ENCODE data around the gene FOXJ2.
"Not testable (repeated sequence)": the region's sequence is repeated elsewhere in the genome, so short reads cannot be mapped to it uniquely, and the experiment has no call there.

FOXJ2 gene

DNA sequence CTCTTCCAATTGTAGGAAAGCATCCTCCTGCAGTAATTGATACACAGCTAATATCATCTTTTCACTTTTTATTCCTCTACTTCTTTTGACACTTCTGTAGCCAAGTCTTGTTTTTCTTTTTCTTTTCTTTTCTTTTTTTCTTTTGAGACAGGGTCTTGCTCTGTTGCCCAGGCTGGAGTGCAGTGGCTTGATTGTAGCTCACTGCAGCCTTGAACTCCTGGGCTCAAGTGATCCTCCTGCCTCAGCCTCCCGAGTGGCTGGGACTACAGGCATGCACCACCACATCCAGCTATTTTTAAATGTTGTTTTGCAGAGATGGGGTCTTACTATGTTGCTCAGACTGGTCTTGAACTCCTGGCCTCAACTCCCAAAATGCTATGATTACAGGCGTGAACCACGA lies 39.3 kb downstream of the FOXJ2 start:
- DNase-seq = not testable (repeated sequence)

DNA sequence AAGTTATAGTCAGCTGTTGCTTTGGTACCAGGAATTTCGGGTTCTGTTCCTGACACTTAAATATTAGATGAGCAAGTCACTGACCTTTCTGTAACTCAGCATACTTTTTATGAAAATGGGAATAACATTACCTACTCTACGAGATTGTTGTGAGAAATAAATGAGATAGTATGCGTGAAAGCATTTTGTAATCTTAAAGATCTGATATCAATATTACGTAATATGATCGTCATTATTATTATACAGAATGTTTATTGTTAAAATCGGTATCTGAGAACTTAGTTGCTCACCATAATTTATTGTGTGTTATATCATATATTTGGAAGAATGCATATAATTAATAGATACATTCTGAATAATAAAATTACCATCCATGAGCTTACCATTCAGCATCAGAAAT lies 43.4 kb downstream of the FOXJ2 start:
- no peak for DNase-seq

DNA sequence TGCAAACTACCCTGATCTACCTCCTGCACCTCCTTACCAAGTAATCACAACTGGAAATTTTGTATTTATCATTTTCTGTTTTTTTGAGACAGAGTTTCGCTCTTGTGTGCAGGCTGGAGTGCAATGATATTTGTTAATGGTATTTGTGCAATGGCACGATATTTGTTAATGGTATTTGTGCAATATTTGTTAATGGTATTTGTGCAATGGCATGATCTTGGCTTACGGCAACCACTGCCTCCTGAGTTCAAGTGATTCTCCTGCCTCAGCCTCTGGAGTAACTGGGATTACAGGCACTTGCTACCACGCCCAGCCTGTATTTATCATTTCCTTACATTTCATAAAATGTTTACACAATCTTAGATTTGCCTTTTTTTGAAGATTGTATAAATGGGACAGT lies 43.9 kb downstream of the FOXJ2 start:
- DNase-seq = no peak

DNA sequence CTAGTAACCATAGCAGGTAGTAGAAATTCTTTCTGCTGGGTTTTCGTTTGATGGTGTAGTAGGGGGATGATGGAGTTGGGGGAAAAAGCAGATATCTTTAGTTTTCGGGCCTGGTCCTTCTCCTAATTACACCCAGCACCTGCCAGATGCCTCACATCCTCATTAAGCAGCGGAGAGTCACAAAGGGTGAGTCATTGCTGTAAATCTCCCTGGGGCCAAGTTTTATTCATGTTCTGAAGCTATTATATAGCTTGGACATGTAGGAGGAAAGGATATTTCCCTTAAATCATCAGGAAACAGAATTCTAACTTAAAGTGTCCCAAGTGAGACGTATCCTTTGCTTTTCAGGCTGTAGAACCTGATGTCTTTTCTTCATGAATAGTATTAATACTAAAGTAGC lies 44.7 kb downstream of the FOXJ2 start:
- no peak for DNase-seq

DNA sequence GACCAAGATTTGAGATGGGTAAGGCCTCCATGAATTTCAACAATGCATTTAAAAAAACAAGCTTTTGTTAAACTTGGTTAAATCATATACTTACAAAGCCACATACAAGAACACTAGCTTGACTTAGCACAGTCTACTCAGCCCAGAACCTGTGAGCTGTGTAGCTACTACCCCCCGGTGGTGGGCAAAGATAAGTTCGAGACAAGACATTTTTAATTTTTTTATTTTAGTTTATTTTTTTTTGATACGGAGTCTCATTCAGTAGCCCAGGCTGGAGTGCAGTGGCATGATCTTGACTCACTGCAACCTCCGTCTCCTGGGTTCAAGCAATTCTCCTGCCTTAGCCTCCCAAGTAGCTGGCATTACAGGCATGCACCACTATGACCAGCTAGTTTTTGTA lies 45.9 kb downstream of the FOXJ2 start:
- peak; percentile 62 for DNase-seq

DNA sequence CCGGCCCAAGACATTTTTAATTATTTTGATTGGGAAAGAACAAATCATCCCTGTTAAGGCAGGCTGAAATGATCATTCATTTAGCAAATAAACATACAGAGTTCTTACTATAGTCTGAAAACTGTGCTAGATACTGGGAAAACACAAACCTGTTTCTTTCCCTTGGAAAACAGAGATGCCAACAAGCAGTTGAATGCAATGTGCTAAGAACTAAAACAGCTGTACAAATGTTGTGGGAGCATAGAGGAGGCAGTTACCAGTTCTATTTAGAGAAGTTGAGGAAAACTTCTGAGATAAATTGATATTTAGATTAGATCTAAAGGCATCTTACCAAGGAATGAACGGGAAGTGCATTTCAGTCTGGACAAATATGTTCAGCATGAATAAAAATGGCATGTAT lies 46.4 kb downstream of the FOXJ2 start:
- no peak for DNase-seq

DNA sequence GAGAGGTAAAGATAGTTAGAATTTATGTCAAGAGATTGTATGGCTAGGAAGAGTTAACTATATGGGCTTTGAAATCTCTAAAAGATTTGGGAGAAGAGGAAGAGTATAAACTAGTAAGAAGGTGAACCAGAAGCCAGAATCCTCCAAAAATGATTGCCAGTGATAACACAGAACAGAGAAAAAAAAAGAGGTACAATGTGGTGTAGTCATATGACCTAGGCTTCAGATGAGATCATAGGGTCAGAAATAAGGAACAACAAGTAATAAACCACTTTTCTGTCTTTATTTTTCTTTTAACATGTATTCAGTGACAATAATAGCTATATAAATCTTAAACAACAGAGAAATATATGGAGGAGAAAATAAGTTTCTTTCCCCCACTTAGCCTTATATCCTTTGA lies 47.6 kb downstream of the FOXJ2 start:
- no peak for DNase-seq

DNA sequence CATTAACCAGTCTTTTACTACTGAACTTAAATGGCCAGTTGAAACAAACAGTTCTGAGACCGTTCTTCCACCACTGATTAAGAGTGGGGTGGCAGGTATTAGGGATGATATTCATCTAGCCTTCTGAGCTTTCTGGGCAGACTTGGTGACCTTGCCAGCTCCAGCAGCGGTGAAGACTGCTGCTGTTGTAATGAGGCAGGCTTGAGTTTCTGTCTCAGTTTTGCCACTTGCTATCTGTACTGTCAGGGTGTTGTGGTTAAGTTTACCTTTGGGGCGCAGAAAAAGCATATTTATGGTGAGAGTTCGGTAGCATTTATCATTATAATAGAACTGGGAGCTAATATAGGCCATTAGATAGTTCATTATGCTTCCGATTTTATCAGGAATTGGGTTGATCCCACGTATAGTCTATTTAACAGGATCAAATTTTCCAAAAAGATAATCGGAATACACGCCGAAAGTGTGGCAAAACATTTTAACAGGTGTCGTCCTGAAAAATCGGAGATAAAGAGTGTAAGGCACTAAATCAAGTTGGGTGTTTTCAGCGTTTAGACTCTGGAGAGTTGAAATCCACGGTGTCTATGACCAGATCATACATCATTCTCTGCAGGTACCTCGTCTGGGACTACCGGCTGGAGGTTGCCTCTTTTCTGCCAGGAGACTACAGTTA lies 48.9 kb downstream of the FOXJ2 start:
- peak; percentile 30 for DNase-seq

DNA sequence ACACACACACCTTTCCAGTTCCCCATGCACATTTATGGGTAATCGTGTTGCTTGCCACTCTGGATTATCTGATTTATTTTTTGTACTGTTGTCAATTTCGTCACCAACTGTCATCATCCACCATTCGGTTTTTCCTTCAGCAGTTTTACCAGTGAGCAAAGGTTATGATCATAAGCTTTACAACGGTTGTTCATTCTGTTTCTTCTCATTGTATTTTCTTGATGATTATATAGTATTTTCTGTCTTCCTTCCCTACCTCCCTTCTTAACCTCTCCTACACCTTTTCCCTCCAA lies 50.2 kb downstream of the FOXJ2 start:
- no peak for DNase-seq

DNA sequence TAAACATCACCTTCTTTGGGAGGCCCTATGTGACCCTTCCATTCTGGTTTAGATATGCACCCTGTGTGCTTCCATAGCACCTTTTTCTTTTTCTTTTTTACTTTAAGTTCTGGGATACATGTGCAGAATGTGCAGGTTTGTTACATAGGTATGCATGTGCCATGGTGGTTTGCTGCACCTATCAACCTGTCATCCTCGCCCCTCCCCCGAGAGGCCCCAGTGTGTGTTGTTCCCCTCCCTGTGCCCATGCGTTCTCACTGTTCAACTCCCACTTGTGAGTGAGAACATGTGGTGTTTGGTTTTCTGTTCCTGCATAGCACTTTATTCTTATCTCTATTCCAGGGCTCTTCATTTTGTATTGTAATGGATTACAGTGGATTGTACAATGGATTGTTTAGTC lies 51.8 kb downstream of the FOXJ2 start:
- DNase-seq = not testable (repeated sequence)

DNA sequence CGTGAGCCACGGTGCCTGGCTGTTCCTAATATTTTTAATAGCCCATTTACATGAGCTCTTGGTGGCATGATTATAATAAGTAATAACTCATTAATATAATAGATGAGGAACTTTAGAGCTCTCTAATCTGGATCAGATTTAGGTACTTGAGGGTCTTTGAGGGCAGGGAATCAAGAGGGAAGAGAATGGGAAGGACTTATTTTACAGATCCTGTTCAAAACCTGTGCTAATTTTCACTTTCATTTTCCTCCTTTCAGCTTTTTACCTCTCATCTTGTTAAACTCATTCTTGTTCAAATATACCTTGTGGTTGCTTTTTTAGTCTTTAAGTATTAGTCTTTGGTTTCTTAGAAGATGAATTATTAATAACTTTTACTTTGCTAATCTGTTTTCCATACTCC lies 55.1 kb downstream of the FOXJ2 start:
- DNase-seq = no peak

DNA sequence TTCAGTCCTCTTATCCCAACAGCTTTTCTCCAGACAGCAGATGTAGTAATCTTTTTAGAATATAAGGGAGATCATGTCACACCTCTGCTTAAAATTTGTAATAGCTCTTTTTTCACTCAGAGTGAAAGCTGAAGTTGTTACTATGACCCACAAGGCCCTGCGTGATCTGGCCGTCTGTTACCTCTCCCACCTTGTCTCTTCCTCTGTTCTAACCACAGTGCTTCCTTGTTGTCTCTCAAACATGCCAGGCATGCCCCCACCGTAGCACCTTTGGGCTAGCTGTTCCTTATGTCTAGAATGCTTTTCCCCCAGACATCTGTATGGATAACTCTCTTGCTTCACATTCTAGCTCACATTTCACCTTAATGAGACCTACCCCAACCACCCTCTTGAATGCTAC lies 56.1 kb downstream of the FOXJ2 start:
- DNase-seq = peak; percentile 32

DNA sequence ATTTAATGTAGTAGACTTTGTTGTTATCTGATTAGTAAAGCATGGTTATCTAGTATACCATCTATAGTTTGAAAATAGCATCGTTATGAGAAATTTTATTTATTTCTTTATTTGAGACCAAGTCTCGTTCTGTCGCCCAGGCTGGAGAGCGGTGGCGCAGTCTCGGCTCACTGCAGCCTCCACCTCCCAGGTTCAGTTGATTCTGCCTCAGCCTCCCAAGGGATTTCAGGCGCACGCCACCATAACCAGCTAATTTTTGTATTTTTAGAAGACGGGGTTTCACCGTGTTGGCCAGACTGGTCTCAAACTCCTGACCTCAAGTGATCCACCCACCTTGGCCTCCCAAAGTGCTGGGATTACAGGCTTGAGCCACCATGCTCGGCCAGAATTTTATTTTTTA lies 56.8 kb downstream of the FOXJ2 start:
- DNase-seq = not testable (repeated sequence)

DNA sequence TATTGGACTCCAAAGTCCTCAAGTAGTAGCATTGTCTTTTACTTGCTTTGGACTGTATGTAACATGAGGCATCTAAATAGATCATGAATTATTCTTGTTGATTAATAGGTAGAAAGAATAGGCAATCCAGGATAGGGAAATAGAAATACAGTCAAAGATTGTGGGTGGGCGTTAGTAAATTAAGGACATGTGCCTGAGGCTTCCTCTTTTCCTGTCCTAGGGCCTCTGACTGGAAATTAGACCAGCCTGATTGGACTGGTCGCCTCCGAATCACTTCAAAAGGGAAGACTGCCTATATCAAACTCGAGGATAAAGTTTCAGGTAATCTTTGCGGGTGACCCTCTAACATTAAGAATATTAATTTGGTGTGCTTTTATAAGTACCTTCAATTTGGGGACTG lies 57.2 kb downstream of the FOXJ2 start:
- no peak for DNase-seq

DNA sequence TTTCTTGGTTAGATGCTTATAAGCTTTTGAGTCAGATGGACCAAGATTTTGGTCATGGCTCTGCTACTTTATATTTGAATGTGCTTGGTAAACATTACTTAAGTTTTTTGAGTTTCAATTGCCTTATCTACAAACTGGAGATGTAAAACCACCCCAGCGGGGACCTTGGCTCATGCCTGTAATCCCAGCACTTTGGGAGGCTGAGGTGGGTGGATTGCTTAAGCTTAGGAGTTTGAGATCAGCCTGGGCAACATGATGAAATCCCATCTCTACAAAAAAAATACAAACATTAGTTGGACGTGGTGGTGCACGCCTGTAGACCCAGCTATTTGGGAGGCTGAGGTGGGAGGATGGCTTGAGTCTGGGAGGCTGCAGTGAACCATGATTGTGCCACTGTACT lies 60.8 kb downstream of the FOXJ2 start:
- DNase-seq = no peak

DNA sequence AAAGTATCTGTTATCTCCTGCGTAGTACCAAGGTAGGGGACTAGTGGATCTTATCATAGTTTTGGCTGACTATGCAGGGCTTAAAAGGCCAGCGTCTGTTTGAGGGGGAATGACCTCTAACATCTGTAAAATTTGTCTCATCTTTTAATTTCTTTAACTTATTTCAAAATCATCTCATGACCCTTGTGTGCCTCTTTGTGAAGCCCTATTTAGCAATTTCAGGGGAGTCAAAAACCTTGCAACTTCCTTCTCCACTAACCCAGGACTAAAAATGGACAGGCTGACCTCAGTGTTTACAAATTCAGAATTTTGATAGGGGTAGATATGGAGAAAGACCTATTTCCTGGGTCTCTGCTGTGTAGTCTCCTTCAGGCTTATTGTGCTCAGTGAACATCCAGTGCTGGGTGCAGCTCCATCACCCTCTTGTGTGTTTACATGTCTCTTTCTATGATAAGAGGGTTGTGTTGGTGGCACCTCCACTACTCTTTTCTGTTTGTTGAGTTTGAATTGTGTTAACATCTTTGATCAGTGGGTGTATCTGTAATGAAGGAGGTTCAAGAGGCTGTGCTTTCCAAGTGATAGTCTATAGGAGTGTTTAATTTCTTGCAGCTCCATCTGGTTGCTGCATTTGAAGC lies 63.9 kb downstream of the FOXJ2 start:
- no peak for DNase-seq

DNA sequence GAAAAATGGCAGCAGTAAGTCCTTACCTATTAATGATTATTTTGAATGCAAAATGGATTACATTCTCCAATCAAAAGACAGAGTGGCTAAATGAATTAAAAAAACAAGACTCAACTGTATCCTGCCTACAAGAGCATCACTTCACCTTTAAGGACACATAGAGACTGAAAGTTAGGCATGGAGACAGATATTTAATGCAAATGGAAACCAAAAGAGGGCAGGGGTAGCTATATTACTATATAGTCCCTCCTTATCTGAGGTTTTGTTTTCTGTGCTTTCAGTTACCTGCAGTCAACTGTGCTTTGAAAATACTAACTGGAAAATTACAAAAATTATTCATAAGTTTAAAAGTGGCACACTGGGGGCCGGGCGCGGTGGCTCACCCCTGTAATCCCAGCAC lies 66.7 kb downstream of the FOXJ2 start:
- DNase-seq = no peak
